OCI-LY3 (cell line): ENCODE measurements around the gene SCNM1.
A peak's percentile ranks its signal among the peaks of the same experiment; 100 is the strongest.

ENCODE experiments used
- H2AFZ ChIP-seq: fragments of 200-600, 300-600 bp; shearing (Covaris generic); 2 replicates; pipeline ENCODE4 v1.6.0; 2014; ENCODE audit warnings: antibody characterized with exemption, low read depth, low read length
- H3K27ac ChIP-seq: fragments of 200-600, 300-600 bp; sonication (generic); 2 replicates; pipeline ENCODE4 v1.5.1; 2014; ENCODE audit warnings: mild to moderate bottlenecking, low read length, moderate library complexity, mixed read lengths
- H3K27me3 ChIP-seq: fragments of 200-600, 300-600 bp; sonication (generic); 2 replicates; pipeline ENCODE4 v1.6.1; 2014; ENCODE audit warnings: low read depth, low read length, mixed read lengths
- H3K36me3 ChIP-seq: fragments of 200-600, 300-600 bp; sonication (generic); replicated peaks from 2 replicates; pipeline ENCODE3; 2014; ENCODE audit warnings: low read depth, low read length, mixed read lengths
- H3K4me1 ChIP-seq: fragments of 300-600, 200-600 bp; sonication (generic); 2 replicates; pipeline ENCODE4 v1.6.1; 2014; ENCODE audit warnings: low read length, mixed read lengths
- H3K4me2 ChIP-seq: fragments of 200-600, 300-600 bp; sonication (generic); 2 replicates; pipeline ENCODE4 v1.6.1; 2014; ENCODE audit warnings: low read length, mixed read lengths
- H3K4me3 ChIP-seq: fragments of 300-600, 200-600 bp; sonication (generic); 2 replicates; pipeline ENCODE4 v1.5.1; 2014; ENCODE audit warnings: antibody characterized with exemption, mild to moderate bottlenecking, low read length, moderate library complexity
- H3K79me2 ChIP-seq: fragments of 300-600, 200-600 bp; shearing (Covaris generic); 2 replicates; pipeline ENCODE4 v1.6.1; 2014; ENCODE audit warnings: mild to moderate bottlenecking, low read length, mixed read lengths
- H3K9ac ChIP-seq: fragments of 300-600, 200-600 bp; shearing (Covaris generic); 2 replicates; pipeline ENCODE4 v1.6.0; 2014; ENCODE audit warnings: mild to moderate bottlenecking, low read length, moderate library complexity
- H3K9me3 ChIP-seq: fragments of 200-600, 300-600 bp; shearing (Covaris generic); 2 replicates; pipeline ENCODE4 v1.6.1; 2014; ENCODE audit warnings: low read length, mixed read lengths; ENCODE audit not compliant: insufficient read depth
- H4K20me1 ChIP-seq: fragments of 200-600, 300-600 bp; sonication (generic); 2 replicates; pipeline ENCODE4 v1.6.1; 2016; ENCODE audit warnings: low read length, mixed read lengths; ENCODE audit not compliant: insufficient read depth
- EZH2phosphoT487 ChIP-seq: fragments of 200-600 bp; shearing (Covaris generic); IDR thresholded peaks from 2 replicates; pipeline ENCODE4 v1.6.1; 2018; ENCODE audit warnings: antibody characterized with exemption, mixed run types, low read depth
- TF ChIP-seq, protein P1 (sequence below): fragments of 200-600, 300-600 bp; sonication (generic); IDR thresholded peaks from 2 replicates; pipeline ENCODE4 v1.5.1; 2014; ENCODE audit warnings: antibody characterized with exemption, low read length, low read depth

Gene SCNM1, protein sequence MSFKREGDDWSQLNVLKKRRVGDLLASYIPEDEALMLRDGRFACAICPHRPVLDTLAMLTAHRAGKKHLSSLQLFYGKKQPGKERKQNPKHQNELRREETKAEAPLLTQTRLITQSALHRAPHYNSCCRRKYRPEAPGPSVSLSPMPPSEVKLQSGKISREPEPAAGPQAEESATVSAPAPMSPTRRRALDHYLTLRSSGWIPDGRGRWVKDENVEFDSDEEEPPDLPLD

DNA sequence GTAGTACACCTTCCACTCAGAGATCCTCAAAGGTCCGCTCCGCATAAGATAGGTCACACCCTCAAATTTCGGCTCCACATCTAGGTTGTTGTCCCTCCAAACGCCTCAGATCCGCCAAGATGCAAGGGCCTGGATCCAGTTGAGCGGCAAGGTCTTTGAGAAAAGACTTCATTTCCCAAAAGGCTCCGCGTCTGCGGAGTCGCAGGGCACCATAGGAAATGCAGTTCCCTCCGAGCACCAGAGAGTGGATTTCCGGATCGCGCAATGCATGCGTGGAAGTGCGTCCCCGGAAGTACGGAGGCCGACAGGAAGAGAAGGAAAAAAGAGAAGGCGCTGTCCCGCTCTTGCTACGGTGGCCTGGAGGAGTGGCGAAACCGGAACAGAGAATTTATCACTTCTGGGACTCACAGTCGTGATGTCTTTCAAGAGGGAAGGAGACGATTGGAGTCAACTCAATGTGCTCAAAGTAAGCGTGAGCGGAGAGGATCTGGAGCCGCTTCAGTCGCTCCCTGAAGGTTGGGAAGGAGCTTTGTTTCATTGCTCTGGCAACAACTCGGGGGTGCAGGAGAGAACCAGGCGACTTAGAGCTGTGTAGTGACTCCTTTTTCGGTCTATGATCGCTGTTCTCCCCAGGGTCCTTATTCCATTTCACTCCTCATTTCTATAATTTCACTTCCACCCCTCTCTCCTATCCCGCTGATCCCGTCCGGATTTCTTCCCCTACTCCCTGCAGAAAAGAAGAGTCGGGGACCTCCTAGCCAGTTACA lies at the start of gene SCNM1, which contains the start of gene LYSMD1:
Gene SCNM1, plus strand, starts transcription at position 407 of the 767 bp plus-strand sequence. Its CDS starts 9 bp downstream, at position 416.
Gene LYSMD1, minus strand, starts transcription at position 165 of the 767 bp plus-strand sequence. CDS start 644 bp downstream, outside the sequence.
- Histone ChIP-seq H2AFZ (peak within 1 kb of the TSS; percentile 97), H3K27me3 (no peaks in the 10 kb centered on the region), H3K4me2 (peak within 1 kb of the TSS; percentile 96), H3K36me3 (peaks cover 18% of the 10 kb centered on the region), H3K9ac (peak within 1 kb of the TSS; percentile 96), H3K27ac (peak within 1 kb of the TSS; percentile 71), H3K4me3 (peak within 1 kb of the TSS; percentile 95), H3K79me2 (peaks cover 26% of the 10 kb centered on the region), H3K9me3 (no peaks in the 10 kb centered on the region), H3K4me1 (peaks cover 17% of the 10 kb centered on the region), H4K20me1 (no peaks in the 10 kb centered on the region)
- TF ChIP-seq, protein P1, sequence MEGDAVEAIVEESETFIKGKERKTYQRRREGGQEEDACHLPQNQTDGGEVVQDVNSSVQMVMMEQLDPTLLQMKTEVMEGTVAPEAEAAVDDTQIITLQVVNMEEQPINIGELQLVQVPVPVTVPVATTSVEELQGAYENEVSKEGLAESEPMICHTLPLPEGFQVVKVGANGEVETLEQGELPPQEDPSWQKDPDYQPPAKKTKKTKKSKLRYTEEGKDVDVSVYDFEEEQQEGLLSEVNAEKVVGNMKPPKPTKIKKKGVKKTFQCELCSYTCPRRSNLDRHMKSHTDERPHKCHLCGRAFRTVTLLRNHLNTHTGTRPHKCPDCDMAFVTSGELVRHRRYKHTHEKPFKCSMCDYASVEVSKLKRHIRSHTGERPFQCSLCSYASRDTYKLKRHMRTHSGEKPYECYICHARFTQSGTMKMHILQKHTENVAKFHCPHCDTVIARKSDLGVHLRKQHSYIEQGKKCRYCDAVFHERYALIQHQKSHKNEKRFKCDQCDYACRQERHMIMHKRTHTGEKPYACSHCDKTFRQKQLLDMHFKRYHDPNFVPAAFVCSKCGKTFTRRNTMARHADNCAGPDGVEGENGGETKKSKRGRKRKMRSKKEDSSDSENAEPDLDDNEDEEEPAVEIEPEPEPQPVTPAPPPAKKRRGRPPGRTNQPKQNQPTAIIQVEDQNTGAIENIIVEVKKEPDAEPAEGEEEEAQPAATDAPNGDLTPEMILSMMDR: no peak
- TF ChIP-seq EZH2phosphoT487: no peak

DNA sequence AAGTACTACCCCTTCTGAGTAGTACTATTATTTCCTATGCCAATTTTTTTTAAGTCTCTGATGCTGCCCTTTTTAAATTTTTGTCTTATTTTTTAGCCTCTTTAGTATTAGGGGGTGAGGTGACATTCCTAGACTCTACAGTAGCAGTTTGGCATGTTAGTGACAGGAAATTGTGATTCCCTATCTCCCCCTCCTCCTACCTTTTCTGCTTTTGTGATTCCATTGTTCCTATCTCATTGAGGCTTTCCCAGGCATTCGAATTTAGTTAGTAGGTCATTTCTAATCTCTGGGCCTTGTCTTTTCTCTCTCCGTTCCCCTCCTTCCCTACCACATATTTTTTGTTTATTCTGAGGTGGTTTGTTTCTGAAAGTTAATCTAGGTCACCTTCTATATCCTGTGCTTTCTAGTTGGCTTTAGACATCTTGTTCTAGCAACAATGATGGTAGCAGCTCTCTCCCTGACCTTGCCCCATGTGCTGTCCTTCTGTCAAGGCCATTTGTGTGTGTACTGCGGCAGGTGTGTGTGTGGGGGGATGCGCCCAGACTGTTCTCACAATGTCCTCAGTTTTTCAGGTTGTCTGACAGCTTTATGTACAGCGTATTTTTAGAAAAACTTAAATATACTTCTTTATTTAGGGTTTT lies 41.1 kb upstream of the SCNM1 start:
- no peaks in the 10 kb centered on the region for H3K9me3 ChIP-seq
- no peaks in the 10 kb centered on the region for H3K27me3 ChIP-seq
- H3K27ac ChIP-seq: no peak overlapping the region
- TF ChIP-seq, protein P1: no peak
- no peak for TF ChIP-seq EZH2phosphoT487
- no peaks in the 10 kb centered on the region for H3K36me3 ChIP-seq
- H3K79me2 ChIP-seq: no peaks in the 10 kb centered on the region
- H2AFZ ChIP-seq: no peak overlapping the region
- no peak overlapping the region for H3K4me3 ChIP-seq
- no peak overlapping the region for H3K4me2 ChIP-seq
- H3K9ac ChIP-seq: no peak overlapping the region
- no peaks in the 10 kb centered on the region for H3K4me1 ChIP-seq
- no peaks in the 10 kb centered on the region for H4K20me1 ChIP-seq

DNA sequence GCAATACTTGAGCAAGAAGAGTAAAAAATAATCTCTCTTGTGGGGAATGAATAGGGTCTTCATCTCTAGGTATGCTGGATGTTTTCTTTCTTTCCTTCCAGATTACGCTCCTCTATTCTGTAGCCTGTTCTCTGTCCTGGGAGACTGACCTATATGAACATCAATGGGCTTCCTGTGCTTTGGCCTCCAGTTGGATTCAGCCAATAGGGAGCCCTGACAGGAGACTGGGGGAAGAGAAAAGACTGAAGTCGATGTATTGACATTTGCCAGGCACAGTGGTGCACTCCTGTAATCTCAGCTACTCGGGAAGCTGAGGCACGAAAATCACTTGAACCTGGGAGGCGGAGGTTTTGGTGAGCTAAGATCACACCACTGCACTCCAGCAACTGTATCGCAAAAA lies 37.1 kb upstream of the SCNM1 start:
- Histone ChIP-seq H3K36me3 (no peaks in the 10 kb centered on the region), H3K27me3 (no peaks in the 10 kb centered on the region), H3K4me1 (no peaks in the 10 kb centered on the region), H4K20me1 (no peaks in the 10 kb centered on the region), H3K27ac (no peak overlapping the region), H3K4me3 (no peak overlapping the region), H3K4me2 (no peak overlapping the region), H3K79me2 (no peaks in the 10 kb centered on the region), H3K9me3 (no peaks in the 10 kb centered on the region), H2AFZ (no peak overlapping the region), H3K9ac (no peak overlapping the region)
- TF ChIP-seq EZH2phosphoT487: no peak
- TF ChIP-seq, protein P1: no peak
